Skeletal muscle tissue (tissue), 4 donors: ENCODE data around the gene ATP6V0B. TPM values are rescaled to one million over a fixed set of nuclear protein-coding genes. Genes with fewer than 3 reads are reported as not detected.

Source experiments
- H3K27ac ChIP-seq: one replicate; pipeline ENCODE4 v1.7.0; 2013; ENCODE audit warnings: mild to moderate bottlenecking, low read depth, low read length, inconsistent platforms
- H3K27me3 ChIP-seq, 3 donors: one replicate each; pipeline ENCODE4 v1.7.0; 2013; ENCODE audit warnings: low read length in 3 of 3; ENCODE audit not compliant: control insufficient read depth in 3 of 3, insufficient read depth in 3 of 3
- H3K36me3 ChIP-seq, 3 donors: one replicate each; pipeline ENCODE4 v1.7.0; 2013; ENCODE audit warnings: low read length in 3 of 3; ENCODE audit not compliant: control insufficient read depth in 3 of 3, insufficient read depth in 3 of 3
- H3K4me1 ChIP-seq, 3 donors: one replicate each; pipeline ENCODE4 v1.7.0; 2013; ENCODE audit warnings: low read length in 3 of 3, mild to moderate bottlenecking in 3 of 3; ENCODE audit not compliant: control insufficient read depth in 3 of 3, insufficient read depth in 3 of 3
- H3K4me3 ChIP-seq, 3 donors: one replicate each; pipeline ENCODE4 v1.7.0; 2013; ENCODE audit warnings: low read length in 3 of 3
- H3K9ac ChIP-seq, 3 donors: one replicate each; pipeline ENCODE4 v1.7.0; 2013; ENCODE audit warnings: low read length in 3 of 3, mild to moderate bottlenecking in 3 of 3, moderate library complexity in 2 of 3, low read depth in 1 of 3
- H3K9me3 ChIP-seq, 3 donors: one replicate each; pipeline ENCODE4 v1.7.0; 2013; ENCODE audit warnings: low read length in 3 of 3; ENCODE audit not compliant: control insufficient read depth in 3 of 3
- total RNA-seq: library from RNA; depleted of rRNA; stranded (reverse); fragments of >200 nt; gene quantifications from one replicate; pipeline ENCODE4 v1.2.3, GENCODE V29; 2014
- donor health status: Osteomylitis.

The ATP6V0B gene
- total RNA-seq, 1 donor from 2014 or later: 73.1 TPM

DNA sequence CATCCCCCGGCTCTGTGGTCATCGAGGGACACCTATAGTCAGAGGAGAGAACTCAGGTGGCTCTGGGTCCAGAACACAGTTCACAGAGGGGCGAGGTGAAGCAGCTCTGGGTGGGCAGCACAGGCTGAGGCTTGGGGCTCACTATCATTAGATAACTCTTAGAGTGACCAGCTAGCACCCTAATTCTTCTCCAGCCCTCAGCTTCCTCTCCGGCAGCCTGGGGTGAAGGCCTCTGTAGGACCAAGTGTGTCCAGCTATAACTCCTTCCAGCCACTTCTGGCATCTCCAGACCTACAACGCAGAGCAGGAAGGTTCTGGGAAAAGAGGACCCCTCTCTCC lies 39.8 kb upstream of the ATP6V0B start:
- H3K9me3 ChIP-seq: no peaks in the 10 kb centered on the region
- H3K27ac ChIP-seq: no peak overlapping the region
- H3K4me3 ChIP-seq: no peak overlapping the region
- peaks cover 0 to 9% (median 7%) of the 10 kb centered on the region in 3 donors for H3K27me3 ChIP-seq
- peaks cover 28 to 49% (median 45%) of the 10 kb centered on the region in 3 donors for H3K4me1 ChIP-seq
- H3K36me3 ChIP-seq: peaks cover 2 to 8% (median 3%) of the 10 kb centered on the region in 3 donors
- H3K9ac ChIP-seq: no peak overlapping the region

DNA sequence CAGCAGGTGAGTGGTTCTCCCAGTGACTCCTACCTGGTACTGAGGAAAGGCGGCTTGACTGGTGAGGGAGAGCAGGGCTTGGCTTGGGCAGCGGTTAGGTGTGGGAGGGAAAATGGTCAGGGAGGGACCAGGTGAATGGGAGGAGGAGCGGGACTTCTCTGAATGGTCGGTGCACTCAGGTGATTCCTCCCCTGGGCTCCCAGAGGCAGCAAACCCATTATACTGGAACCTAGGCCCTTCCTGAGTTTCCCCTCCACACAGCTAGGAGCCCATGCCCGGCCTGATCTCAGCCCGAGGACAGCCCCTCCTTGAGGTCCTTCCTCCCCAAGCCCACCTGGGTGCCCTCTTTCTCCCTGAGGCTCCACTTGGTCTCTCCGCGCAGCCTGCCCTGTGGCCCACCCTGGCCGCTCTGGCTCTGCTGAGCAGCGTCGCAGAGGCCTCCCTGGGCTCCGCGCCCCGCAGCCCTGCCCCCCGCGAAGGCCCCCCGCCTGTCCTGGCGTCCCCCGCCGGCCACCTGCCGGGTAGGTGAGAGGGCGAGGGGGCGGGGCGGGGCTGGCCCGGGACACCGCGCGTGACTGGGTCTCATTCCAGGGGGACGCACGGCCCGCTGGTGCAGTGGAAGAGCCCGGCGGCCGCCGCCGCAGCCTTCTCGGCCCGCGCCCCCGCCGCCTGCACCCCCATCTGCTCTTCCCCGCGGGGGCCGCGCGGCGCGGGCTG lies 38.9 kb upstream of the ATP6V0B start:
- Histone ChIP-seq H3K9me3 (no peaks in the 10 kb centered on the region), H3K27ac (no peak overlapping the region), H3K4me3 (peak overlapping the region in 2 of 3 donors; percentile 29 to 58), H3K36me3 (peaks cover 0 to under 1% (median 0%) of the 10 kb centered on the region in 3 donors), H3K9ac (peak overlapping the region in 1 of 3 donors; percentile 45), H3K27me3 (peaks cover 0 to 9% (median 7%) of the 10 kb centered on the region in 3 donors), H3K4me1 (peaks cover 28 to 50% (median 45%) of the 10 kb centered on the region in 3 donors)

DNA sequence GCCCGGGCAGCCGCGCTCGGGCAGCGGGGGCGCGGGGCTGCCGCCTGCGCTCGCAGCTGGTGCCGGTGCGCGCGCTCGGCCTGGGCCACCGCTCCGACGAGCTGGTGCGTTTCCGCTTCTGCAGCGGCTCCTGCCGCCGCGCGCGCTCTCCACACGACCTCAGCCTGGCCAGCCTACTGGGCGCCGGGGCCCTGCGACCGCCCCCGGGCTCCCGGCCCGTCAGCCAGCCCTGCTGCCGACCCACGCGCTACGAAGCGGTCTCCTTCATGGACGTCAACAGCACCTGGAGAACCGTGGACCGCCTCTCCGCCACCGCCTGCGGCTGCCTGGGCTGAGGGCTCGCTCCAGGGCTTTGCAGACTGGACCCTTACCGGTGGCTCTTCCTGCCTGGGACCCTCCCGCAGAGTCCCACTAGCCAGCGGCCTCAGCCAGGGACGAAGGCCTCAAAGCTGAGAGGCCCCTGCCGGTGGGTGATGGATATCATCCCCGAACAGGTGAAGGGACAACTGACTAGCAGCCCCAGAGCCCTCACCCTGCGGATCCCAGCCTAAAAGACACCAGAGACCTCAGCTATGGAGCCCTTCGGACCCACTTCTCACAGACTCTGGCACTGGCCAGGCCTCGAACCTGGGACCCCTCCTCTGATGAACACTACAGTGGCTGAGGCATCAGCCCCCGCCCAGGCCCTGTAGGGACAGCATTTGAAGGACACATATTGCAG lies 38.2 kb upstream of the ATP6V0B start:
- Histone ChIP-seq H3K9ac (peak overlapping the region in 1 of 3 donors; percentile 76), H3K27ac (no peak overlapping the region), H3K4me3 (peak overlapping the region in 2 of 3 donors; percentile 56 to 58), H3K36me3 (no peaks in the 10 kb centered on the region), H3K4me1 (peaks cover 28 to 50% (median 45%) of the 10 kb centered on the region in 3 donors), H3K27me3 (peaks cover 0 to 9% (median 7%) of the 10 kb centered on the region in 3 donors), H3K9me3 (no peaks in the 10 kb centered on the region)

DNA sequence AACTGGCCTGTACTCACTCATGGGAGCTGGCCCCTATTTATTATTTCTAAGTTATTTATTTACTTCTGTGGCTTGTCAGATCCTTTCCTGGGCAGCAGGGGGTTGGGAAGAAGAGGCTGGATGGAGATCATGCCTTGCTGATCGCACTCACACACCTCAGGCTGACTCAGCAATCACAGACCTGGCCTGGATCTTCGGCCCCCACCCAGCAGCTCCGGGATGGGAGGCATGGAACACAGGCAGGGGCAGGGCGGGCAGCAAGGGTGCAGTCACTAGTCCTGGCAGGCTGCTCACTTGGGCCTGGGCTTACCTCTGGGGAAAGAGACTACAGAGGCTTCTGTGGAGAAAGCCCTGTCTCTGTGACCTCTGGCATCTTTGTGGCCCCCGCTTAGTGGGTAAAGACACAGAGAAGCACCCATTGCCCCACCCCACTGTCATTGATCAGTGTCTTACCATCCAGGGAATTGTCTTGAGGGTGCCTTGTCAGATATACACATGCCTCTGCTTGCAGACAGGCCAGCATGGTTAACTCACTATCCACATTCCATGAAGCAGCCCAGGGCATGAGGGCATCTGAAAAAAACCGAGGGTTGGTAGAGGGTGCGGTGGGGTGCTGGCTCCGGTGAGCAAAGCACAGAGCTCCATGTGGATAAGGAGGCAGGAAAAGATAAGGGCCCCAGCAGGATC lies 37.4 kb upstream of the ATP6V0B start:
- H3K27ac ChIP-seq: no peak overlapping the region
- no peak overlapping the region for H3K4me3 ChIP-seq
- H3K9ac ChIP-seq: peak overlapping the region in 1 of 3 donors; percentile 76
- H3K36me3 ChIP-seq: no peaks in the 10 kb centered on the region
- peaks cover 0 to 9% (median 7%) of the 10 kb centered on the region in 3 donors for H3K27me3 ChIP-seq
- H3K9me3 ChIP-seq: no peaks in the 10 kb centered on the region
- peaks cover 28 to 49% (median 45%) of the 10 kb centered on the region in 3 donors for H3K4me1 ChIP-seq

DNA sequence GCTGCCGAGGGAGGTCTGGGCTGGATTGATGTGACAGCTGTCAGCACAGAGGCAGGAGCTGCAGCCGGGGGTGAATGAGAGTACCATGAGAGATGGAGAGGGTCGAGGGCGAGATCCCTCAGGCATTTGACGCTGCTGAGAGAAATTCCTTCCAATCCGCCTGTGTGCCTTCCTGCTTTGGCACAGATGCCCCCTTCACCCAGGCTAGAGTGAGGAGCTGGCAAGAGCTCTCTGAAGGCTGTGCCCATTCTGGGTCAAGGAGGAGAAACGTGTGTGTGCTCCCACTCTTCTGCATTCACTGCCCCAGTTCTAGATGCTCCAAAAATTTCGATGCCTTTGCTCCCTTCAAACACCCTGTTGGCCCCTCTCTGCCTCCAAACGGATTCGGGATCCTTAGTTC lies 36.4 kb upstream of the ATP6V0B start:
- Histone ChIP-seq H3K9me3 (no peaks in the 10 kb centered on the region), H3K36me3 (no peaks in the 10 kb centered on the region), H3K27ac (no peak overlapping the region), H3K4me1 (peaks cover 23 to 42% (median 40%) of the 10 kb centered on the region in 3 donors), H3K9ac (peak overlapping the region in 1 of 3 donors; percentile 25), H3K4me3 (no peak overlapping the region), H3K27me3 (peaks cover 0 to 9% (median 7%) of the 10 kb centered on the region in 3 donors)

DNA sequence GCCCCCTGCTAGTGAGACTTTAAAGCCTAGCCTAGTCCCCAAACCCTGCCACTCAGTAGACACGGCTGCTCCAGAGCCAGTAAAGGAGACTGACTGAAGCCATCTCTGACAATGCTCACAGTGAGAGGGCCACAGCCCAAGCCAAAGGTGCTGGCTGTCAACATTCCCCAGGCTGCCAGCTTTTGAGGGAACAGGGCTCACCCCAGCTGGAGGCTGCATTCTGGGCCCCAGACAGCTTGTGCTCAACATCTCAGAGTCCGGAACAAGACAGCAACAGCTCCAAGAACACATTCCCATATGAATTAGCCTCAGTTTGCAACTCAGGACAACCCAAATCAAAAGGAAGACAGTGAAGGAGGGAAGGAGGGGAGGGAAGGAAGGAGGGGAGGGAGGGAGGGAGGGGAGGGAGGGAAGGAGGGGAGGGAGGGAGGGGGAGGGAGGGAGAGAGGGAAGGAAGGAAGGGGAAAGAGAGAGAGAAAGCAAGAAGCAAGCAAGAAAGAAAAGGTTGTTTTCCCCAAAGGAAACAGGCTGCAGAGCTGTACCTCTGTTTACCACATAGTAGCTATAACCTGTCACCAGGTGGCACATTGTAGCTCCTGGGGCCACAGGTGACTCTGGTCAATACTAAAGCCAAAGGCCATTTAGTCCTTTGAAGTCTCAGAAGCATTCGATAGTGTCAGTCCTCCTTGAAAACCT lies 35.7 kb upstream of the ATP6V0B start:
- Histone ChIP-seq H3K9ac (peak overlapping the region in 1 of 3 donors; percentile 25), H3K27me3 (peaks cover 0 to 9% (median 7%) of the 10 kb centered on the region in 3 donors), H3K4me1 (peaks cover 17 to 36% (median 33%) of the 10 kb centered on the region in 3 donors), H3K4me3 (no peak overlapping the region), H3K9me3 (no peaks in the 10 kb centered on the region), H3K27ac (no peak overlapping the region), H3K36me3 (no peaks in the 10 kb centered on the region)

DNA sequence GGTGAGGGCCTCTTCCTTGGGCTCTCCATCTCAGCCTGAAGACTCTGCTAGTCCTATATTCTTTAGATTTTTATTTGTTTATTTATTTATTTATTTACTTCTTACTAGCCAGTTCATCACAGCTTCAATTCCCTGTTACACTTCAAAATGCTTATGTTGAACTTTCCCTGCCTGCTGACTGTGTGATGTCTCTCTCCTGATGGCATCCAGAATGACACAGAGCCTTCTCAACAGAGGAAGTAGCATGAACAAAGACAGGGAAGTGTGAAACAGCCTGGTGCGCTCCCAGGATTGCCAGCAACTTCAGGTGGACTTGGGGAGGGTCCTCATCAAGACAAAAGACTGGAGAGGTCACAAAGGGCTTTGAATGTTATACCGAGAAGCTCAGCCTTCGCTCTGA lies 32.3 kb upstream of the ATP6V0B start:
- no peak overlapping the region for H3K9ac ChIP-seq
- no peaks in the 10 kb centered on the region for H3K36me3 ChIP-seq
- no peak overlapping the region for H3K4me3 ChIP-seq
- no peaks in the 10 kb centered on the region for H3K9me3 ChIP-seq
- H3K27ac ChIP-seq: no peak overlapping the region
- no peaks in the 10 kb centered on the region for H3K27me3 ChIP-seq
- peaks cover 21 to 26% (median 25%) of the 10 kb centered on the region in 3 donors for H3K4me1 ChIP-seq

DNA sequence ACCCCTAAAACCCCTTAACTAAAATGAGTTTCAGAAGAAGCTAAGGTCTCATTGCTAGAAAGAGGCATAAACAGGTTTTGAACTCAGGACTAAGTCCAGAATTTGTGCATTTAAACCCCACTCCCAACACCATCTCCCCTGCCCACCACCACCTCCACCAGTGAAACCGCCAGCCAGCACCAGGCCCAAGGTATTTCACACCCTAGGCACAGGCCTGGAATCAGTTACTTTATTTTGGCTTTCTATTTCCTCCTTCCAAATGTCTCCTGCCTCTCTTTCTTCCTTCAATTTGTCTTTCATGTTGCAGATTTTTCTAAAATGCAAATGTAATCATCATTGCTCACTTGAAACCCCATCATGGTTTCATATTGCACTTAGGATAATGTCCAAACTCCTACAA lies 29.9 kb upstream of the ATP6V0B start:
- H3K9me3 ChIP-seq: no peaks in the 10 kb centered on the region
- H3K4me1 ChIP-seq: peaks cover 30 to 42% (median 37%) of the 10 kb centered on the region in 3 donors
- H3K4me3 ChIP-seq: no peak overlapping the region
- H3K9ac ChIP-seq: no peak overlapping the region
- H3K36me3 ChIP-seq: peaks cover 6% of the 10 kb centered on the region in 3 donors
- no peaks in the 10 kb centered on the region for H3K27me3 ChIP-seq
- H3K27ac ChIP-seq: no peak overlapping the region

DNA sequence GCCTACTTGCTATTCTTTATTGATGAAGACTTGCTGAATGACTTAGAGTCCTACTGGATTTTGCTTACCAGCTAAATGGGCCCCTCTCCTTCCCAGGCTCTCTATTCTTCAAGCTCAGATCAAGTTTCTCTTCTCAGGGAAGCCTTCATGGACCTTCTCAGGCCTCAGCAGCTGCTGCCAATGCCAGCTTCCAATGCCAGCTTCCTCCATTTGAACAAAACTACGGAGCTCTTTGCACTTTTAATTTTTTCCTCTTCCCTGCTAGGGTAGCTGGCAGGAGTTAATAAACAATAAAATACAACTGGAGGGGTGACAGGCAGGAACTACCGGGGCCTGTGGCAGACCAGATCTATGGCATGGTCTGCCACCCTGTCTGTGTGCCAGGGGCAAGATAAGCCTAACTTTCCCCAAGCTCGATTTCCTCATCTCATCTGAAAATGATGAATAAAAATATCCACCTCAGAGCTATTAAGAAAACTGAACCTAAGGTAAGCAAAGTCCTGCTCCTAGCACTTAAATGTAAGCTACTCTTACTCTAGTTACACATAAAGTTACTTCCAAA lies 29.0 kb upstream of the ATP6V0B start:
- peaks cover 13 to 15% (median 14%) of the 10 kb centered on the region in 3 donors for H3K36me3 ChIP-seq
- H3K27ac ChIP-seq: peak overlapping the region; percentile 100
- H3K4me1 ChIP-seq: peaks cover 37 to 51% (median 46%) of the 10 kb centered on the region in 3 donors
- H3K4me3 ChIP-seq: peak overlapping the region; percentile 95 to 99 (median 96)
- H3K9me3 ChIP-seq: no peaks in the 10 kb centered on the region
- H3K9ac ChIP-seq: peak overlapping the region; percentile 78 to 100 (median 100)
- no peaks in the 10 kb centered on the region for H3K27me3 ChIP-seq
